SU-DHL-6 (cell line): ENCODE data around the gene KLHL29.

ENCODE experiments used
- CTCF ChIP-seq: fragments of 200-600 bp; sonication (generic); IDR thresholded peaks from one replicate; pipeline ENCODE4 v1.5.1; 2017; ENCODE audit warnings: antibody characterized with exemption, mild to moderate bottlenecking, low read length, moderate library complexity; ENCODE audit not compliant: insufficient read depth, poor library complexity, severe bottlenecking
- EZH2phosphoT487 ChIP-seq: fragments of 200-600 bp; sonication (generic), shearing (Covaris generic); conservative IDR thresholded peaks from 2 replicates; pipeline ENCODE4 v1.6.1; 2018; ENCODE audit warnings: mild to moderate bottlenecking, antibody characterized with exemption, low read length, moderate library complexity, mixed read lengths

- no peak for TF ChIP-seq CTCF
- TF ChIP-seq EZH2phosphoT487 = no peak
Observed at GRCh38 chr2:23584054-23584745, 199.2 kb downstream of the KLHL29 start.
